Measurements from ENCODE around the gene MEF2D.

DNA sequence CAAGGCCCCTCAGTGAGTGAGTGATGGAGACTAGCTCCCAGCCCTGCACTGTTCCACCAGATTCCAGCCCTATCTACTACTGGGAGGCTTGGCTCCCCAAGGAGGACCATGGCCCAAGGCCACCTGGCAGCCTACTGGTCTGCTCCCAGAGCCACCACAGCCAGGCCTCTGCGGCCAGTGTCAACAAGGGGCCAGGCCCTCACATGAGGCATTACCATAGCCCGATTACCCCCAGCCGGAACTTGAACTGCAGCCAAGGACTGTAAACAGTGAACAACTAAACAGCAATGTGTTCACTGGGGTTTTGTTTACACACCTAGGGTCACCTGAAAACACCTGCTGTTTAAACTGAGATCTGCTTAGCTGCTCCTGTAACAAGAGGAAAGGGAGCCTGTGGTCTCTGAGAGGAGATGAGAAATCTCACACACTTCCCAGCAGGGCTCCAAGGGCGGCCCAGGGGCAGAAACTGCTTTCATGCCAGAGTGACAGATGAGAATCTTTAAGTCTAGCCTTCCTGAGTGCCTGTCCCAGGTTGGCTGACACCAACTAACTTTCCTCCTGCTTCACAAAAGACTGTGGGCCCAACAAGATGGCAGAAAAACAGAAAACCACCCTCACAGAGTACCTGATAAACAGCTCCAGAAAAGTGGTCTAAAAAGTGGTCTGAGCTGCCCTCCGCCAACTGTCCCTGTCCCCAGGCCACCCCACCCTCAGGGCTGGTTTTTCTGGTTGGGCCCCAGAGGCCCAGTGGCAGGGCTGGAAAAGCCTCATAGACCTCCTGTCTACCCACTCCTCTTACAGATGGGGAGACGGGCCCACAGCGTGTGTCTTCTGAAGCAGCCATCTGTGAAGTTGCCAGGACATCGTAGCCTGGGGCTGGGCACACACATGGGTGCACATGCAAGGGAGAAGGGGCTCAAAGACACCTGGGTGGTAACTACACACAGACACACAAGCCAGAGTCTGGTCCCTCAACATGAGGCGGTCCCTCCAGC lies 28.8 kb downstream of the MEF2D start:
- TF ChIP-seq EZH2 (IDR thresholded peaks at IDR 0.05; ENCODE audit: insufficient read depth, poor library complexity, severe bottlenecking), result no peak
- TF ChIP-seq EZH2phosphoT487 (IDR thresholded peaks at IDR 0.05; ENCODE audit: insufficient read depth, low read depth), result no peak
